Loucy (cell line): Measurements from ENCODE around the gene PLXNB3.

ENCODE experiments used
- H2AFZ ChIP-seq: fragments of 200-600 bp; sonication (generic); 2 replicates; pipeline ENCODE4 v1.6.0; 2016; ENCODE audit warnings: antibody characterized with exemption, mild to moderate bottlenecking, low read length, moderate library complexity
- H3F3A ChIP-seq: fragments of 200-600 bp; 2 replicates; pipeline ENCODE4 v1.6.0; 2016; ENCODE audit warnings: antibody characterized with exemption, low read depth, mild to moderate bottlenecking
- H3K27me3 ChIP-seq: fragments of 200-600 bp; sonication (generic); 2 replicates; pipeline ENCODE4 v1.6.1; 2014; ENCODE audit warnings: low read length, mild to moderate bottlenecking; ENCODE audit not compliant: insufficient read depth, poor library complexity, severe bottlenecking
- H3K36me3 ChIP-seq: fragments of 200-600 bp; sonication (generic); 2 replicates; pipeline ENCODE4 v1.6.1; 2016; ENCODE audit warnings: low read length; ENCODE audit not compliant: insufficient read depth
- H3K4me1 ChIP-seq: fragments of 200-600 bp; sonication (generic); 2 replicates; pipeline ENCODE4 v1.5.1; 2014; ENCODE audit warnings: low read length, mild to moderate bottlenecking; ENCODE audit not compliant: insufficient read depth, poor library complexity, severe bottlenecking
- H3K4me2 ChIP-seq: fragments of 200-600 bp; sonication (generic); 2 replicates; pipeline ENCODE4 v1.6.0; 2014; ENCODE audit warnings: antibody characterized with exemption, low read length, low read depth, mild to moderate bottlenecking; ENCODE audit not compliant: poor library complexity, severe bottlenecking
- H3K4me3 ChIP-seq: fragments of 200-600 bp; sonication (generic); 2 replicates; pipeline ENCODE4 v1.5.1; 2014; ENCODE audit warnings: low read length, mild to moderate bottlenecking, mixed read lengths; ENCODE audit not compliant: poor library complexity, severe bottlenecking
- H3K79me2 ChIP-seq: fragments of 200-600 bp; sonication (generic); 2 replicates; pipeline ENCODE4 v1.6.1; 2014; ENCODE audit warnings: low read length; ENCODE audit not compliant: insufficient read depth
- H3K9ac ChIP-seq: fragments of 200-600 bp; sonication (generic); 2 replicates; pipeline ENCODE4 v1.6.0; 2014; ENCODE audit warnings: mild to moderate bottlenecking, low read depth, low read length, moderate library complexity; ENCODE audit not compliant: poor library complexity, severe bottlenecking
- H3K9me2 ChIP-seq: fragments of 200-600 bp; sonication (generic); replicated peaks from 2 replicates; pipeline ENCODE4 v1.6.1; 2016; ENCODE audit warnings: low read depth, low read length, mixed read lengths
- H3K9me3 ChIP-seq: fragments of 200-600 bp; sonication (generic); 2 replicates; pipeline ENCODE4 v1.6.1; 2014; ENCODE audit warnings: mild to moderate bottlenecking, antibody characterized with exemption, low read length, low read depth; ENCODE audit not compliant: insufficient read depth
- H4K20me1 ChIP-seq: fragments of 200-600 bp; sonication (generic); 2 replicates; pipeline ENCODE4 v1.6.0; 2014; ENCODE audit warnings: antibody characterized with exemption, low read length, mild to moderate bottlenecking; ENCODE audit not compliant: insufficient read depth, poor library complexity, severe bottlenecking
- CTCF ChIP-seq: fragments of 200-600 bp; sonication (generic); conservative IDR thresholded peaks from 2 replicates; pipeline ENCODE4 v1.5.1; 2014; ENCODE audit warnings: mild to moderate bottlenecking, antibody characterized with exemption, low read length
- EZH2phosphoT487 ChIP-seq: fragments of 200-600 bp; IDR thresholded peaks from 2 replicates; pipeline ENCODE4 v1.6.1; 2018; ENCODE audit warnings: antibody characterized with exemption, mild to moderate bottlenecking, moderate library complexity, borderline replicate concordance

PLXNB3 gene

DNA sequence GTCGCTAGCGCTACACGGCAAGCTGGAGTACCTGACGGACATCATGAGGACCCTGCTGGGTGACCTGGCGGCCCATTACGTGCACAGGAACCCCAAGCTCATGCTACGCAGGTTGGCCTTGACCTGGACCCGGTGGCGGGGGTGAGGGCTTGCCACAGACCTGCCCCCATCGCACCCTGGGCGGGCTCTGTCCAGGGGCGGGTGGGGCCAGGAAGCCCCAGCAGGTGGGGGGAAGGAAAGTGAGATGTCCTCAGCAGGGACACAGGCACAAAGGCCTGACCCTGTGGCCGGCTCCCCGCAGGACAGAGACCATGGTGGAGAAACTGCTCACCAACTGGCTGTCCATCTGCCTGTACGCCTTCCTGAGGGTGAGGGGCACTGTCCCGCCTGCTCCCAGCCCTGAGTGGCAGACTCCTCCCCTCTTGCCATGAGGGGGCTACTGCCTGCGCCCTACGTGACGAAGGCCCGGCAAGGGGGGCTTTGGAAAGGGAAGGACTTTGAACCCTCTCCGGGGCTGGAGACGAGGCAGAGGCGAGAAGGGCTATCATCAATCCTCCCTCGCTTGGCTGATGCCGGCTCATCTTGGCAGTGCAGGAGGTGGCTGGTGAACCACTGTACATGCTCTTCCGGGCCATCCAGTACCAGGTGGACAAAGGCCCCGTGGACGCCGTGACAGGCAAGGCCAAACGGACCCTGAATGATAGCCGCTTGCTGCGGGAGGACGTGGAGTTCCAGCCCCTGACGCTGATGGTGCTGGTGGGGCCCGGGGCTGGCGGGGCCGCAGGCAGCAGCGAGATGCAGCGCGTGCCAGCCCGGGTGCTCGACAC is 11.5 kb downstream of the PLXNB3 start:
- Histone ChIP-seq H3K9me3 (no peaks in the 10 kb centered on the region), H3K4me3 (no peak overlapping the region), H3K9me2 (no peaks in the 10 kb centered on the region), H3F3A (no peaks in the 10 kb centered on the region), H3K36me3 (no peaks in the 10 kb centered on the region), H3K4me1 (no peaks in the 10 kb centered on the region), H3K9ac (no peak overlapping the region), H2AFZ (no peak overlapping the region), H3K4me2 (no peak overlapping the region), H3K79me2 (no peaks in the 10 kb centered on the region), H3K27me3 (no peaks in the 10 kb centered on the region), H4K20me1 (no peaks in the 10 kb centered on the region)
- TF ChIP-seq EZH2phosphoT487 (no peak), CTCF (no peak)

DNA sequence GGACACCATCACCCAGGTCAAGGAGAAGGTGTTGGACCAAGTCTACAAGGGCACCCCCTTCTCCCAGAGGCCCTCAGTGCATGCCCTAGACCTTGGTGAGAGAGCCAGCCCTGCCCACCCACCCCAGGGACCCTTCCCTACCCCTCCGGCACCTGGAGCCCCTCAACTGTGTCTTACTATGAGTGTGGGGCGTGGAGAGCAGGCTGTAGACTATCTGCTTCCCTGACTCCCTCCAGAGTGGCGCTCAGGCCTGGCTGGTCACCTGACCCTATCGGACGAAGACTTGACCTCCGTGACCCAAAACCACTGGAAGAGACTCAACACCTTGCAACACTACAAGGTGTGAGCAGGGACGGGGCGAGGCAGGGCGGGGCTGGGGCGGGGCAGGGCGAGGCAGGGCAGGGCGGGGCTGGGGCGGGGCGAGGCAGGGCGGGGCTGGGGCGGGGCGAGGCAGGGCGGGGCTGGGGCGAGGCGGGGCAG is 12.1 kb downstream of the PLXNB3 start:
- TF ChIP-seq EZH2phosphoT487: no peak
- TF ChIP-seq CTCF: no peak
- Histone ChIP-seq H3K9ac (no peak overlapping the region), H4K20me1 (no peaks in the 10 kb centered on the region), H3K4me3 (no peak overlapping the region), H3K27me3 (no peaks in the 10 kb centered on the region), H3F3A (no peaks in the 10 kb centered on the region), H3K36me3 (no peaks in the 10 kb centered on the region), H3K79me2 (no peaks in the 10 kb centered on the region), H3K4me2 (no peak overlapping the region), H3K4me1 (no peaks in the 10 kb centered on the region), H3K9me3 (no peaks in the 10 kb centered on the region), H3K9me2 (no peaks in the 10 kb centered on the region), H2AFZ (no peak overlapping the region)

- TF ChIP-seq EZH2phosphoT487: no peak
- no peak for TF ChIP-seq CTCF
- H3K9me2 ChIP-seq: no peaks in the 10 kb centered on the region
- no peak overlapping the region for H3K9ac ChIP-seq
- H2AFZ ChIP-seq: no peak overlapping the region
- H3F3A ChIP-seq: no peaks in the 10 kb centered on the region
- H3K4me2 ChIP-seq: no peak overlapping the region
- H4K20me1 ChIP-seq: no peaks in the 10 kb centered on the region
- H3K79me2 ChIP-seq: no peaks in the 10 kb centered on the region
- H3K4me3 ChIP-seq: no peak overlapping the region
- H3K9me3 ChIP-seq: no peaks in the 10 kb centered on the region
- H3K27me3 ChIP-seq: no peaks in the 10 kb centered on the region
- no peaks in the 10 kb centered on the region for H3K4me1 ChIP-seq
- no peaks in the 10 kb centered on the region for H3K36me3 ChIP-seq
These were observed 12.6 kb downstream of the PLXNB3 start for GRCh38 chrX:153776611-153777045.
